ENCODE measurements around the gene PICALM. TPM values are rescaled to one million over a fixed set of nuclear protein-coding genes. Genes with fewer than 3 reads are reported as not detected.

Gene PICALM
- total and polyA plus RNA-seq, 2 of the 8 experiments (the other 6 are each of a cell fraction or from before 2014, with no cell fraction given) = 69.4 to 71.3 TPM

- TF ChIP-seq PHF8 (conservative IDR thresholded peaks at IDR 0.05; ENCODE audit: low read depth, low read length) = no peak
These were observed 18.6 kb downstream of the PICALM start (continued) for GRCh38 chr11:86050196-86050709.

Measured in H1 (cell line).